HepG2 (cell line): ENCODE results near the gene AMIGO1. TPM values are rescaled to one million over a fixed set of nuclear protein-coding genes. Genes with fewer than 3 reads are reported as not detected.

Experiments used
- ETV5 ChIP-seq: IDR thresholded peaks from 2 replicates; pipeline ENCODE4 v1.6.1; 2018; ENCODE audit warnings: missing biosample characterization, missing genetic modification reagents, inconsistent platforms, borderline replicate concordance
- HCFC1 ChIP-seq: fragments of 150-350 bp; IDR thresholded peaks from 2 replicates; pipeline ENCODE4 v1.6.1; 2014; ENCODE audit warnings: low read depth, low read length
- HOXA7 ChIP-seq: sonication (generic); formaldehyde crosslinking; IDR thresholded peaks from 2 replicates; pipeline ENCODE4 v1.8.1; 2022; ENCODE audit warnings: mild to moderate bottlenecking, missing genetic modification reagents, moderate library complexity
- KAT2B ChIP-seq: fragments of 150-350 bp; IDR thresholded peaks from 2 replicates; pipeline ENCODE4 v1.6.1; 2014; ENCODE audit warnings: low read depth, low read length, borderline replicate concordance
- KIAA2018 ChIP-seq: sonication (generic); formaldehyde crosslinking; IDR thresholded peaks from 2 replicates; pipeline ENCODE4 v1.5.0; 2020; ENCODE audit warnings: mild to moderate bottlenecking, missing genetic modification reagents, borderline replicate concordance
- MXD1 ChIP-seq: sonication (generic); formaldehyde crosslinking; IDR thresholded peaks from 2 replicates; pipeline ENCODE4 v1.4.0; 2020; ENCODE audit warnings: mild to moderate bottlenecking, missing genetic modification reagents
- NONO ChIP-seq, 2 experiments: fragments of 450-650 bp in 1 of 2; sonication (generic) in 1 of 2; formaldehyde crosslinking in 1 of 2; IDR thresholded peaks in 1 of 2; conservative IDR thresholded peaks in 1 of 2; 2 replicates each; pipeline versions ENCODE4 v1.6.1 to v1.8.0; 2017 to 2022; ENCODE audit warnings: mild to moderate bottlenecking in 1 of 2, missing genetic modification reagents in 1 of 2, moderate library complexity in 1 of 2
- PITX1 ChIP-seq: sonication (generic); formaldehyde crosslinking; IDR thresholded peaks from 2 replicates; pipeline ENCODE4 v1.5.1; 2020; ENCODE audit warnings: mild to moderate bottlenecking, missing genetic modification reagents
- PRDM4 ChIP-seq: sonication (generic); formaldehyde crosslinking; IDR thresholded peaks from 2 replicates; pipeline ENCODE4 v1.9.0; 2021; ENCODE audit warnings: missing genetic modification reagents, borderline replicate concordance
- ZNF101 ChIP-seq: sonication (generic); formaldehyde crosslinking; IDR thresholded peaks from 2 replicates; pipeline ENCODE4 v1.4.0; 2020; ENCODE audit warnings: mild to moderate bottlenecking, low read depth, missing genetic modification reagents, borderline replicate concordance
- ZNF282 ChIP-seq: fragments of 450-650 bp; IDR thresholded peaks from 2 replicates; pipeline ENCODE4 v1.6.1; 2018; ENCODE audit not compliant: partially characterized antibody
- ZNF510 ChIP-seq: sonication (generic); formaldehyde crosslinking; IDR thresholded peaks from 2 replicates; pipeline ENCODE4 v1.4.0; 2020; ENCODE audit warnings: low read depth, mild to moderate bottlenecking, missing genetic modification reagents
- ZNF546 ChIP-seq: sonication (generic); formaldehyde crosslinking; conservative IDR thresholded peaks from 2 replicates; pipeline ENCODE4 v1.8.1; 2023; ENCODE audit warnings: mild to moderate bottlenecking, missing genetic modification reagents
- ZNF572 ChIP-seq: sonication (generic); formaldehyde crosslinking; IDR thresholded peaks from 2 replicates; pipeline ENCODE4 v1.5.1; 2020; ENCODE audit warnings: mild to moderate bottlenecking, missing genetic modification reagents
- ZNF639 ChIP-seq: conservative IDR thresholded peaks from 2 replicates; pipeline ENCODE4 v1.6.1; 2018; ENCODE audit warnings: missing genetic modification reagents
- ZNF660 ChIP-seq: sonication (generic); formaldehyde crosslinking; IDR thresholded peaks from 2 replicates; pipeline ENCODE4 v1.5.1; 2020; ENCODE audit warnings: mild to moderate bottlenecking, low read depth, missing genetic modification reagents, borderline replicate concordance
- polyA plus RNA-seq, 8 experiments: library from polyadenylated mRNA; depleted of rRNA in 3 of 8; stranded (reverse) in 7 of 8; unstranded in 1 of 8; fragments of >200 nt; fragmentation: Illumina TruSeq in 4 of 8; extraction: Trizol in 4 of 8; gene quantifications; 2 replicates each; pipeline versions ENCODE4 v1.2.1 to v1.2.3, GENCODE V29; 2011 to 2016; ENCODE audit warnings: low read depth in 4 of 8, missing spikeins in 1 of 8, mixed read lengths in 1 of 8; ENCODE audit not compliant: insufficient read depth in 1 of 8
- total RNA-seq, 5 experiments: library from RNA; depleted of rRNA; stranded (reverse); fragments of >200 nt; fragmentation: Illumina TruSeq; extraction: Trizol; gene quantifications; 2 replicates each; pipeline ENCODE4 v1.2.3, GENCODE V29; 2016; ENCODE audit warnings: low read depth in 1 of 5

AMIGO1 gene
- total and polyA plus RNA-seq, 2 of the 13 experiments (the other 11 are each of a cell fraction or from before 2014, with no cell fraction given): 0.40 to 1.3 TPM

- no peak for TF ChIP-seq KIAA2018 (CRISPR knock-in tag)
- no peak for TF ChIP-seq ZNF660 (CRISPR knock-in tag)
- no peak for TF ChIP-seq ZNF639 (CRISPR knock-in tag)
- TF ChIP-seq ETV5: no peak
- TF ChIP-seq NONO (IDR thresholded peaks at IDR 0.05): no peak
- 0 out of 2 replicates have a peak, but pooled peaks have one; percentile 24 for TF ChIP-seq NONO (CRISPR knock-in tag; conservative IDR thresholded peaks at IDR 0.05)
- no peak for TF ChIP-seq HCFC1
- TF ChIP-seq HOXA7 (CRISPR knock-in tag): no peak
- TF ChIP-seq KAT2B: no peak
- TF ChIP-seq PRDM4 (CRISPR knock-in tag): no peak
- TF ChIP-seq ZNF101 (CRISPR knock-in tag): no peak
- no peak for TF ChIP-seq ZNF572
- no peak for TF ChIP-seq ZNF282
- TF ChIP-seq ZNF546: no peak
- 0 out of 2 replicates have a peak, but pooled peaks have one; percentile 66 for TF ChIP-seq ZNF510 (CRISPR knock-in tag)
- no peak for TF ChIP-seq MXD1 (CRISPR knock-in tag)
- TF ChIP-seq PITX1 (CRISPR knock-in tag): no peak
These were observed 42.9 kb downstream of the AMIGO1 start, which contains the start of gene SYPL2 (continued) for GRCh38 chr1:109466452-109467300.
